Renal cortical epithelial cell (primary cell): ENCODE measurements around the gene PLXNB1. TPM values are rescaled to one million over a fixed set of nuclear protein-coding genes. Genes with fewer than 3 reads are reported as not detected.
A peak's percentile ranks its signal among the peaks of the same experiment; 100 is the strongest.
"Not testable (repeated sequence)": the region's sequence is repeated elsewhere in the genome, so short reads cannot be mapped to it uniquely, and the experiment has no call there.

Experiments used
- DNase-seq: peaks from one replicate; pipeline ENCODE4 v3.0.0-alpha.2; 2011; ENCODE audit warnings: low read depth
- total RNA-seq: library from RNA; depleted of rRNA; stranded (reverse); fragments of >200 nt; gene quantifications from 2 replicates; pipeline ENCODE4 v1.2.3, GENCODE V29; 2014

The PLXNB1 gene, protein sequence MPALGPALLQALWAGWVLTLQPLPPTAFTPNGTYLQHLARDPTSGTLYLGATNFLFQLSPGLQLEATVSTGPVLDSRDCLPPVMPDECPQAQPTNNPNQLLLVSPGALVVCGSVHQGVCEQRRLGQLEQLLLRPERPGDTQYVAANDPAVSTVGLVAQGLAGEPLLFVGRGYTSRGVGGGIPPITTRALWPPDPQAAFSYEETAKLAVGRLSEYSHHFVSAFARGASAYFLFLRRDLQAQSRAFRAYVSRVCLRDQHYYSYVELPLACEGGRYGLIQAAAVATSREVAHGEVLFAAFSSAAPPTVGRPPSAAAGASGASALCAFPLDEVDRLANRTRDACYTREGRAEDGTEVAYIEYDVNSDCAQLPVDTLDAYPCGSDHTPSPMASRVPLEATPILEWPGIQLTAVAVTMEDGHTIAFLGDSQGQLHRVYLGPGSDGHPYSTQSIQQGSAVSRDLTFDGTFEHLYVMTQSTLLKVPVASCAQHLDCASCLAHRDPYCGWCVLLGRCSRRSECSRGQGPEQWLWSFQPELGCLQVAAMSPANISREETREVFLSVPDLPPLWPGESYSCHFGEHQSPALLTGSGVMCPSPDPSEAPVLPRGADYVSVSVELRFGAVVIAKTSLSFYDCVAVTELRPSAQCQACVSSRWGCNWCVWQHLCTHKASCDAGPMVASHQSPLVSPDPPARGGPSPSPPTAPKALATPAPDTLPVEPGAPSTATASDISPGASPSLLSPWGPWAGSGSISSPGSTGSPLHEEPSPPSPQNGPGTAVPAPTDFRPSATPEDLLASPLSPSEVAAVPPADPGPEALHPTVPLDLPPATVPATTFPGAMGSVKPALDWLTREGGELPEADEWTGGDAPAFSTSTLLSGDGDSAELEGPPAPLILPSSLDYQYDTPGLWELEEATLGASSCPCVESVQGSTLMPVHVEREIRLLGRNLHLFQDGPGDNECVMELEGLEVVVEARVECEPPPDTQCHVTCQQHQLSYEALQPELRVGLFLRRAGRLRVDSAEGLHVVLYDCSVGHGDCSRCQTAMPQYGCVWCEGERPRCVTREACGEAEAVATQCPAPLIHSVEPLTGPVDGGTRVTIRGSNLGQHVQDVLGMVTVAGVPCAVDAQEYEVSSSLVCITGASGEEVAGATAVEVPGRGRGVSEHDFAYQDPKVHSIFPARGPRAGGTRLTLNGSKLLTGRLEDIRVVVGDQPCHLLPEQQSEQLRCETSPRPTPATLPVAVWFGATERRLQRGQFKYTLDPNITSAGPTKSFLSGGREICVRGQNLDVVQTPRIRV (N-terminal part only)
- 38.2 and 191 TPM in 2 replicates for total RNA-seq

DNA sequence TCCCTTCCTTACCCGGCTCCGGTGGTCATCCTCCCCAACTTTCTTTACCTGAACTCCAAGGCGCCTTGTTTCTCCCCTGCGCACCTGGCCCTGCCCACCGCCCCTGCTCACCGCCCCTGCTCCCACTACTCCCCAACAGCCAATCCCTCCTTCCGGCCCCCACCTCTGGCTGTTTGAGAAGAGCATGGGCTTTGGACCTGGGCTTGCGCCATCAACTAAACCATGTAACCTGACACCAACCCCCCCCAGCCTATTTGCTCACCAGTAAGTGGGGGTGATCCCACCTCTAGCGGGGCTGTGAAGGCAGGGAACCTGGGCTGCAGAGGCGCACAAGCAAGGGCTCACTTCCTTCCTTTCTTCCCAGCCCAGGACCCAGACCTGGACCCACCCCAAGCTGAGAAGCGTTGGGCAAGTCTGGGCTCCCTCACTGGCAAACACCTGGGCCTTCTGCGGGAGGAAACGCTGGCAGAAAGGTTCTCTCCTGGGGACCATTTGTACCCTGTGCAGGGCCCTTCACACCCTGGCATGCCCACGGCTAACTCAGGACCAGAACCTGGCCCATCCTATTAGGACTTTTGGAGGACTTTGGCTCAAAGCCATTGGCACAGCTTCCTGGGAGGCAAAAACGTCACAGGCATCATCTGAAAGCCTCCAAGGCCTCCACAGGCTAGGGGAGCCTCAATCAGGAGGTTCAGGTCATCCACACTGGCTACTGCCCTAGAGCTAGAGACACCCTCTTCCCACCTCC is at the start of gene PLXNB1:
Gene PLXNB1 (minus strand): TSS at position 127 of the 748 bp plus-strand sequence. CDS start 5,475 bp downstream, outside the sequence.
- DNase-seq: peak; percentile 87

- no peak for DNase-seq
These were observed 49.0 kb upstream of the PLXNB1 start for GRCh38 chr3:48478626-48479555.

- no peak for DNase-seq
These were observed 48.2 kb upstream of the PLXNB1 start for GRCh38 chr3:48477959-48478520.

DNA sequence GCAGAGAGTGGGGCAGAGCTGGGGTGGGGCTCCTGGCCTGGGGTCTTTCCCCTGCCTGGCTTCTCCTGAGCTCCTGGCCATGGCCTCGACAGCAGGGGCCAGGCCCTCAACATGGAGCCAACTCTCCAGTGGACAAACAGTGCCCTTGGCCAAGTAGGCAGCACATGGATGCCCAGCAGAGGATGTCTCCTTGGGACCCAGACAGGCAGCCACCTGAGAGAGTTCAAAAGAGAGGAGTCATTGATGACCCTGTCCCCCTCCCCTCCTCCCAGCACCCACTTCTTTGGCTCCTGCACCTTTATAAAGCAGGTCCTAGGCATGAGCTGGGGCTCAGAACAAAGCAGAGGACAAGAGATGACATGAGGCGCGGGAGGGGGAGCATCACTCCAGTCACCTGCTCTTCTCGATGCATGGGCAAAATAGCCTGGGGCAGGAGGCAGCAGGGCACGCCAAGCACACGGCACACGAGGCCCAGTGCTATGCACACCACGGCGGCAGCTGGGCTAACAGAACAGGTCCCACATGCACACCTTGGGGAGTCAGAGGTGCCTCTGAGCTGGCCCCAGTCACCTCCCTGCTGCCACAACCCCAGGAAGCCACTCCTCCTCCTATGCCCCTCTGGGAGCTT is 46.7 kb upstream of the PLXNB1 start:
- DNase-seq: no peak

- no peak for DNase-seq
These were observed 45.3 kb upstream of the PLXNB1 start for GRCh38 chr3:48475188-48475587.

DNA sequence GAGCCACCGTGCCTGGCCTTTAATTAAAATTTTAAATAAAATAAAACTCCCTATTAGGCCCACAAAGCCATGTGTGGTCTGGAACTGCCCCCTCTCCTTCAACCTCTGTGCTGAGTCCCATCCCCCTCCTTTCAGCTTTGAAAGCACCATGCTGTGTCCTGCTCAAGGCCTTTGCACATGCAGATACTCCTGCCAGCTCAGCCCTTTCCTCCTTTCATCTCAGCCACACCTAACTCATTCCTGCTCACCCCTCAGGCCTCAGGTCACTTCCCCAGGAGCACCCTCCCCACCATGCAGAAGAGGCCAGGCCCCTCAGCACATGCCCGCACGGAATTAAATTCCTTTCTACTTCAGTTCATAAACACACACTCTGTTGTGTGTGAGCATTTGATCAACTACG is 44.7 kb upstream of the PLXNB1 start:
- DNase-seq: no peak

- not testable (repeated sequence) for DNase-seq
These were observed 44.1 kb upstream of the PLXNB1 start for GRCh38 chr3:48474031-48474430.

DNA sequence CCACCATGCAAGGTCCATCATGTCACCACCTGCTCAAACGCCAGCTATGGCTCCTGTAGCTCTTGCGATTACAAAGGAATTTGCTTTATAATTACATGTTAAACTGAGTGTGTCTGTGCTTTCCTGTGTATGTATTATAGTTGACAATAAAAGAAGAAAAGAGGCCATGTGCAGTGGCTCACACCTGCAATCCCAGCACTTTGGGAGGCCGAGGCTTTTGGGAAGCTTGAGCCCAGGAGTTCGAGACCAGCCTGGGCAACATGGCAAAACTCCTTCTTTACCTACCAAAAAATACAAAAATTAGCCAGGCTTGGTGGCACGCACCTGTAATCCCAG is 43.7 kb upstream of the PLXNB1 start:
- no peak for DNase-seq

- DNase-seq: peak; percentile 84
These were observed 43.2 kb upstream of the PLXNB1 start for GRCh38 chr3:48472923-48473616.

DNA sequence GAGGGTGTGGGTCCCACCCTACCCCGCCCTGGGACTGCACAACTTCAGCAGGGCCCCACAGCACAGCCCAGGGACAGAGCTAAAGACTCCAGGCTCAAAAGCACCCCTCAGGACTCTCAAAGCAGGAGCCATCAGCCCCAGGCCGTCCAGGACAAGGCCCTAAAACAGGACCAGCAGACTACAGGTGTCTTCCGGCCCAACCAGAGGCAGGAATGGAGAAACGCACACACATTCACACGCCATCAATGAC is 42.7 kb upstream of the PLXNB1 start:
- DNase-seq: no peak

DNA sequence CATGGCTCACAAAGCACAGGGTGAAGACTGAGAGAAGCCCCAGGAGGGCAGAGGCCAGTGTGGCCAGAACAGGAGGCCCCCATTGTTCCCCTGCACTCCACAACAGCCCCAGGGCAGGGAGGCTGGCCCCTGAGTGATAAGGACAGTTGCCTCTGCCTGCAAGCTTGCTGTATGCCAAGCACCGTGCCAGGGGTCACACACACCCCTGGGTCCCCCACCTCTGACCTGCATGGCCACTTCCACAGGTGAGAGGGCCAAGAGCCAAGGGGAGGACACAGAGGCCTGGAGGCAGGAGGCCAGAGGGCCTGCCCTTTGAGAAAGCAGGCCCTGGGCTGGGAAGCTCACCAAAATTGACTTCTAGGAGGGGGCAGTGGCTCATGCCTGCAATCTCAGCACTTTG is 40.4 kb upstream of the PLXNB1 start:
- DNase-seq: no peak

DNA sequence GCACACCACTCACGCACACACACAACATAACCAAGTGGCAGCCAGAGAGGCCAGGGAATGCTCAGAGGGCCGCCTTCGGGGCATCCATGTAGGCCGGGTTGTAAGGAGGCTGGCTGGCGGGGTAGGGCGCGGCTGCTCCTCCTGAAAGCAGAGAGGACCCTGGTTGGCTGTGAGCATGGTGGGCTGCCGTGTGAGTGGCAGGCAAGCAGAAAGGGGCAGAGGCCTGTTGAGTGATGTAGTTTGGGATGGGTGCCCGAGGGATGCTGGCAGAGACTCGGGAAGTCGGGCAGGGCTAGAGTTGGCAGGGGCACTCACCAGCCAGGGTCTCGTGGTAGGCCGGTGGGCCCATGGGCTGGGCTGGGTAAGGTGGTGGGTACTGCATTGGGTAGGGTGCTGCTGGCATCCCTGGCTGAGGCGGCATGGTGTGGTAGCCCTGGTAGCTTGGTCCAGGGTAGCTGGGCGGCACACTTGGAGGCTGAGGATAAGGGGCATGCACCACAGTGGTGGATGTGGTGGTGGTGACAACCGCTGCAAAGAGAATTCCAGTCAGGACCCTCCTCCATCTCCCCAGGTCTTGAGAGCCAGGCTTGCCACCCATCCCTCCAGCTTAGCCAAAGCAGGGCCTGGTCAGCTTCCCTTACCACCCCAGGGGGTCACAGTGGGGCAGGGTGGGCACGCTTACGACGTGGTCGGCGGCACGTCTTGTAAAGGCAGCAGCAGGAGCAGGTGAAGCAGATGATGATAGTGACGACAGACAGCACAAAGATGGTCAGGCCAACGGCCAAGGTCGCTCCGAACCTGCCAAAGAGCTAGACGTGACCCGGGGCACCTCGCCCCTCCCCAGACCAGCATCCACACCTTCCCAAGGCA is 39.4 kb upstream of the PLXNB1 start:
- DNase-seq: no peak

DNA sequence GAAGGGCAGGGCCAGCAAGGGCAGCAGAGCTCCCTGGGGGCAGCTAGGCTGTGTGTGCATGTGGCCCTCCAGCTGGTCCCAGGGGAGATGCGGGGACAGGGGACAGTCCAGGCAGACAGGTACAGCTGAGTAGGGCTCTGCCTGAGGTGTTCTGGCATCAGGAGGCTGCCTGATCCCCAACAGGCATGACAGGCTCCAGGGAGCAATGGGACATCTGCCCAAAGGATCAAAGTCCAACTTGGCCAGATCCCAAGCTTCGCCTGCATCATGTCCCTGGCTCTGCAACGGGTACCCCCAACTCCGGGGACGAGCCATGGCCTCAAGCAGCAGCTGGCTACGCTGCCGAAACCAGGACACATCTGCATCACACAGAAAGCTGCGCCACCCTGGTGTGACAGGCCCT is 38.4 kb upstream of the PLXNB1 start:
- DNase-seq: no peak

- no peak for DNase-seq
These were observed 37.8 kb upstream of the PLXNB1 start for GRCh38 chr3:48467473-48468267.

DNA sequence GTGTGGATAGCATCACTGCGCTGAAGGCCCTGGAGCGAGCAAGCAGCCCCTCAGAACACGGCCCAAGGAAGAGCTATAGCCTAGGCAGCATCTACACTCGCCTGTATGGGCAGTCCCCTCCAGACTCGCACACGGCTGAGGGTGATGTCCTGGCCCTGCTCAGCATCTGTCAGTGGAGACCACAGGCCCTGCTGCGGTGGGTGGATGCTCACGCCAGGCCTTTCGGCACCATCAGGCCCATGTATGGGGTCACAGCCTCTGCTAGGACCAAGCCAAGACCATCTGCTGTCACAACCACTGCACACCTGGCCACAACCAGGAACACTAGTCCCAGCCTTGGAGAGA is 37.2 kb upstream of the PLXNB1 start:
- no peak for DNase-seq

DNA sequence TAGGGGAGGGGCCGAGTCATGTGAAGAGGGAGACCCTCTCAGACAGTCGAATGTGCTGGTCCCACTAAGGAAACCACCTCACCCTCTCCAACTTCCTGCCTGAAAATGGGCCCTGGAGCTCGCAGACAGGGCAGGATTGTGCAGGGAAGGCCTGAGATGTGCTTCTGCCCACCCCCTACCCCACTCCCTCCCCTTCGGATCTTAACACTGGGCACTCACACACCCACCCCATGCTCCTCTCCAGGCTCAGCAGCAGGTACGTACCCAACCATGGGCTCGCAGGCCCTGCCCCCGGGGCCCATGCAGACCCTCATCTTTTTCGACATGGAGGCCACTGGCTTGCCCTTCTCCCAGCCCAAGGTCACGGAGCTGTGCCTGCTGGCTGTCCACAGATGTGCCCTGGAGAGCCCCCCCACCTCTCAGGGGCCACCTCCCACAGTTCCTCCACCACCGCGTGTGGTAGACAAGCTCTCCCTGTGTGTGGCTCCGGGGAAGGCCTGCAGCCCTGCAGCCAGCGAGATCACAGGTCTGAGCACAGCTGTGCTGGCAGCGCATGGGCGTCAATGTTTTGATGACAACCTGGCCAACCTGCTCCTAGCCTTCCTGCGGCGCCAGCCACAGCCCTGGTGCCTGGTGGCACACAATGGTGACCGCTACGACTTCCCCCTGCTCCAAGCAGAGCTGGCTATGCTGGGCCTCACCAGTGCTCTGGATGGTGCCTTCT is 36.7 kb upstream of the PLXNB1 start:
- DNase-seq: no peak
